Measurements from ENCODE around the gene TAPBPL.
A peak's percentile ranks its signal among the peaks of the same experiment; 100 is the strongest.

The TAPBPL gene

GRCh38 chr12:6438345-6438744 lies 13.5 kb upstream of the TAPBPL start:
- no peak for DNase-seq

- no peak for DNase-seq
These were observed 11.5 kb upstream of the TAPBPL start for GRCh38 chr12:6440391-6440790.

GRCh38 chr12:6442836-6443235 lies 9.0 kb upstream of the TAPBPL start:
- no peak for DNase-seq

DNA sequence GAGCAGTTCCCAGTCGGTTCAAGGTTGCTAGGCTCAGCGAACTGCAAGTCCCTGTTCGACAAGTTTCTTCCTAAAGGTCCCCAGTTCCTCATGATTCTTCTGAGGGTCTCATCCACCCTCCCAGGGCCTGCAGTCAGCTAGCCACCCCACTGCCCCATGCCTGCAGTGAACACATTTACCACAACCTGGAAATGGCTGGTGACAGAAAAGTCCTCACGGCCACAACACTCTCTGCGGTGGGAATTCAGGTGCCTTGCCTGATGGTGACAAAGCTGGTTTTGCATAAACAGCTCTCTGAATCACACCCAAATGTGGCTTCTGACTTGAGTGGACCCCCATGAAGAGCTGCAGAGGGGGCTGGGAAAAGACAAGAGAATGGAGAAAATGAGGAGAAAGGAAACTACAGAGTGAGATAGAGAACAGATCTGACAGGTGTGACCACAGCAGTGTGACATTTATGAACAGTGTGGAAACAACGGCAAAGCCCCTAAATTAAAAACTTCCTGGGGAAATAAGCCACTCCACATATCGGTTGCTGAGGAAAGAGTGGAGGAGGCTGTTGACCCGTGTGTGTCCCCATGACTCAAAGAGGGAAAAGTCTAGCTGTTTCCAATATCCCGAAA lies 8.4 kb upstream of the TAPBPL start:
- DNase-seq: no peak

- no peak for DNase-seq
These were observed 7.8 kb upstream of the TAPBPL start for GRCh38 chr12:6444031-6444430.

DNA sequence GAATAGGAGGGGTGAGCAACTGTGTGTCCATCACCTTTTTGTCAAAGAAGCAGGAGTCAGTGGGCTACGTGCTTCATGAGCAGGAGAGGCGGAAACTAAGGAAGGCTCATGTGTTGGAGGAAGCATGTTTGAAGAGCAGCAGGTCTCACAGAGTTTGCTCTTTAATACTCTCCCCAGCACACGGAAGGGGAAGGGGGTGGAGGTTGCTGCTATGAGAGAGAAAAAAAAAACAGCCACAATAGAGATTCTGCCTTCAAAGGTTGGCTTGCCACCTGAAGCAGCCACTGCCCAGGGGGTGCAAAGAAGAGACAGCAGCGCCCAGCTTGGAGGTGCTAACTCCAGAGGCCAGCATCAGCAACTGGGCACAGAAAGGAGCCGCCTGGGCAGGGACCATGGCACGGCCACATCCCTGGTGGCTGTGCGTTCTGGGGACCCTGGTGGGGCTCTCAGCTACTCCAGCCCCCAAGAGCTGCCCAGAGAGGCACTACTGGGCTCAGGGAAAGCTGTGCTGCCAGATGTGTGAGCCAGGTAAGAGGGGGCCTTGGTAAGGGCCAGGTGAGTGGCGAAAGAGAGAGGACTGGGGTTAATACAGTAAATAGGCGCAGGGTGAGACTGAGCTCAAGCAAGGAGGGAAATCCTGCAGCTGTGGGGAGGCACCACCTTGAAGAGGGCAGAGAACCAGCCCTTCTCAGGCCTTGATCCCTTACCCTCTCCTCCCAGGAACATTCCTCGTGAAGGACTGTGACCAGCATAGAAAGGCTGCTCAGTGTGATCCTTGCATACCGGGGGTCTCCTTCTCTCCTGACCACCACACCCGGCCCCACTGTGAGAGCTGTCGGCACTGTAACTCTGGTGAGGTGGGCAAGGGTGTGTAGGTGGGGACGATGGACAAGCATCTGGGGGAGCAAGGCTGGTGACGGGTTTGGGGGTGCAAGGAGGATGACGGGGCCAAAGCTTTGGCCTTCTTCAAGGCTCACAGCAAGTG lies 6.8 kb upstream of the TAPBPL start, which contains the start of gene CD27:
Gene CD27, plus strand, starts transcription at position 252 of the 985 bp plus-strand sequence. Its CDS starts 141 bp downstream, at position 393.
- DNase-seq: no peak

GRCh38 chr12:6450091-6450868 lies 1.6 kb upstream of the TAPBPL start:
- no peak for DNase-seq

DNA sequence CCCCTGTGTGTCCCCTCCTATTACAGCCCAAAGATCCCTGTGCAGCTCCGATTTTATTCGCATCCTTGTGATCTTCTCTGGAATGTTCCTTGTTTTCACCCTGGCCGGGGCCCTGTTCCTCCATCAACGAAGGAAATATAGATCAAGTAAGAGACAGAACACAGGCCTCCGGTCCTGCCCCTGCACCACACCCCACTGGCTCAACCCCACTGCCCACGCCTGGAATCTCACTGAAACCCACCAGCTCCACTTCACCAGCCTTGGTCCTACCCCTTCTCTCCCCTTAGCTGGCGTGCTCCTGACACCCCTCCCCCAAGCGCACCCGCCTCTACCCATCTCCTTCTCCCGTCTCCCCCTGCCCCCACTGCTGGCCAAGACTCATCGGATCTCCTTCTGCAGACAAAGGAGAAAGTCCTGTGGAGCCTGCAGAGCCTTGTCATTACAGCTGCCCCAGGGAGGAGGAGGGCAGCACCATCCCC lies 934 bp upstream of the TAPBPL start:
- no peak for DNase-seq

- DNase-seq: peak; percentile 43
These were observed 552 bp downstream of the TAPBPL start for GRCh38 chr12:6452245-6452943.

- DNase-seq: no peak
These were observed 1.2 kb downstream of the TAPBPL start for GRCh38 chr12:6452944-6453630.

DNA sequence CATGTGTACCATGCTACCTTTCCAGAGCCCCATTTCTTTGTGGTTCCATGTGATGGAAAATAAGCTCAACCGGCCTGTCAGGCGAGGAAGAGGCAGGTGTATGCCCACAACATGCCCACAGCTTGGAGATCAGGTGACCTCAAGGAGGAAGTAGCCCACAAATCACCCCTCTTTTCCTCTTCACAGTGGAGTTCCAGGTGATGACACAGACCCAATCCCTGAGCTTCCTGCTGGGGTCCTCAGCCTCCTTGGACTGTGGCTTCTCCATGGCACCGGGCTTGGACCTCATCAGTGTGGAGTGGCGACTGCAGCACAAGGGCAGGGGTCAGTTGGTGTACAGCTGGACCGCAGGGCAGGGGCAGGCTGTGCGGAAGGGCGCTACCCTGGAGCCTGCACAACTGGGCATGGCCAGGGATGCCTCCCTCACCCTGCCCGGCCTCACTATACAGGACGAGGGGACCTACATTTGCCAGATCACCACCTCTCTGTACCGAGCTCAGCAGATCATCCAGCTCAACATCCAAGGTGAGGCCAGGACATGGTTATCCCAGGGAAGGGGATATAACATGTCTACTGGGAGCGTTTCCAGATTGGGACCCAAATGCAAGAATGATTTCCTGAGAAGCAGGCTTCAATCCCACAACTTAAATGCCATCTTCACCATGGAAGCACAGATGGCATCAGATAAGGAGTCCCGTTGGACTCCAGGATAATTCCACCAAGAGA lies 5.5 kb downstream of the TAPBPL start:
- no peak for DNase-seq

GRCh38 chr12:6458281-6459003 lies 6.6 kb downstream of the TAPBPL start:
- DNase-seq: no peak

- no peak for DNase-seq
These were observed 7.1 kb downstream of the TAPBPL start for GRCh38 chr12:6459004-6459337.

DNA sequence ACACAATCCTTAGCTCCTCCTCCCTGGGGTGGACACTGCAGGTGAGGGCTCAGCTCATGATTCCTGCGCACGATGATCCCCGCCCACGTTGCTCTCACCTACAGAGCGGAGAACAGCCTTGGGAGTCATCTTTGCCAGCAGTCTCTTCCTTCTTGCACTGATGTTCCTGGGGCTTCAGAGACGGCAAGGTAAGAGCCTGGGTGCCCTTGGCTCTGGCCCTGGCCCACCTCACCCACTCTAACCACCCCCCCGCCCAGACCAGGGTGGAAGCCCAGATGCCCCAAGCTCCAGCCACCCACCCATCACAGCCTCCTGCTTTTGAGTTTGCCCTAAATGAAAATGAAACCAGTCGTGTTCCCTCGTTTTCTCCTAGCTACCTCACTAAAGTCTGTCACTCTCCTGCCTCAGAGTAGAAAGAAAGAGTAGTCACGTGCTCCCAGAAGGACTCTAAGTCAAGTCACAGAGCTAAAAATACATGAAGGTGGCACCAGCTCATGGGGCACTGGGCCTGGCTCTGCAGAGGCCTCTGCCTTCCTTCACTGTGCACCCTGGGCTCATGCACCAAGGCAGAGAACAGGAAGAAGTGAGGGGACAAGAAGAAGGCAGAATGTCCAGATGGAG lies 9.0 kb downstream of the TAPBPL start:
- no peak for DNase-seq

GRCh38 chr12:6461401-6462233 lies 9.8 kb downstream of the TAPBPL start:
- DNase-seq: no peak

- no peak for DNase-seq
These were observed 10.6 kb downstream of the TAPBPL start for GRCh38 chr12:6462234-6462995.

GRCh38 chr12:6463216-6463615 lies 11.4 kb downstream of the TAPBPL start:
- DNase-seq: no peak

DNA sequence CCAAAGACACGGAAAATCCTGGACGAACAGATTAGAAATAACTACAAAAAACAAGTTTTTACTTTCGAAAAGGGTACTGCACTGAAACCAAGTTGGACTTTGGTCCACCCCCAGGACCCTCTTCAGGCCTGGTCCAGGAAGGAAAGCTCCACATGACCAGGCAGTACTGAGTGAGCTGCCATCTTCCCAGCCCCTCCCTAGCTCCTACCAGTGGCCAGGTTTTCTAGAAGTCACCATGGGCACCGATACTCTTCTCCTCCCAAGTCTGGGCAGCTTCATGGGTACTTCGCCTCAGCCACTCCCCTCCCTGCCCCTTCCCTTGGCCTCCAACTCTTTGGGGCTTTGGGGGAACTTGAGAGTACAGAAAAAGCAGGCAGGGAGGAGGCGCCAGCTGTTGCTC lies 12.0 kb downstream of the TAPBPL start:
- DNase-seq: no peak

Data from NCI-H1092 treated with DMSO at 0.1 percent for 48 hours (cell line).